DND-41 (cell line): Measurements from ENCODE around the gene NUDT7.
A peak's percentile ranks its signal among the peaks of the same experiment; 100 is the strongest.

Experiments used
- ATAC-seq: fragments of 200-7000 bp; cut with Tn5 transposase; 3 replicates; pipeline ENCODE4 v1.9.1; 2021; ENCODE audit warnings: low read depth; ENCODE audit not compliant: insufficient read depth
- DNase-seq: peaks from one replicate; pipeline ENCODE4 v3.0.0-alpha.2; 2020
- H2AFZ ChIP-seq: 2 replicates; pipeline ENCODE4 v1.6.0; 2012; ENCODE audit warnings: low read depth, low read length
- H3K27ac ChIP-seq: 2 replicates; pipeline ENCODE4 v1.5.1; 2012; ENCODE audit warnings: low read length, inconsistent platforms
- H3K27me3 ChIP-seq: fragments of 200-600 bp; sonication (generic); 2 replicates; pipeline ENCODE4 v1.6.0; 2012; ENCODE audit warnings: low read length, mild to moderate bottlenecking, inconsistent platforms; ENCODE audit not compliant: insufficient read depth, poor library complexity
- H3K36me3 ChIP-seq: 2 replicates; pipeline ENCODE4 v1.5.1; 2012; ENCODE audit warnings: low read length, inconsistent platforms; ENCODE audit not compliant: insufficient read depth
- H3K4me1 ChIP-seq: 2 replicates; pipeline ENCODE4 v1.5.1; 2012; ENCODE audit warnings: mild to moderate bottlenecking, low read length; ENCODE audit not compliant: insufficient read depth
- H3K4me2 ChIP-seq: 2 replicates; pipeline ENCODE4 v1.6.0; 2012; ENCODE audit warnings: mild to moderate bottlenecking, moderate library complexity, low read length, inconsistent platforms; ENCODE audit not compliant: insufficient read depth
- H3K4me3 ChIP-seq, 2 experiments: fragments of 200-600 bp in 1 of 2; shearing (Covaris generic) in 1 of 2; 2 replicates each; pipeline ENCODE4 v1.5.1; 2012 to 2016; ENCODE audit warnings: inconsistent platforms in 2 of 2, low read length in 2 of 2, mild to moderate bottlenecking in 2 of 2, low read depth in 1 of 2, moderate library complexity in 1 of 2
- H3K79me2 ChIP-seq: 2 replicates; pipeline ENCODE4 v1.6.0; 2012; ENCODE audit warnings: low read length, inconsistent platforms; ENCODE audit not compliant: insufficient read depth
- H3K9ac ChIP-seq: 2 replicates; pipeline ENCODE4 v1.6.0; 2012; ENCODE audit warnings: low read depth, mild to moderate bottlenecking, inconsistent platforms, low read length, moderate library complexity
- H3K9me3 ChIP-seq: 2 replicates; pipeline ENCODE4 v1.5.1; 2012; ENCODE audit warnings: low read length, moderate library complexity, mild to moderate bottlenecking, inconsistent platforms; ENCODE audit not compliant: insufficient read depth, severe bottlenecking
- H4K20me1 ChIP-seq: 2 replicates; pipeline ENCODE4 v1.6.0; 2012; ENCODE audit warnings: low read length; ENCODE audit not compliant: insufficient read depth
- EZH2 ChIP-seq: IDR thresholded peaks from 3 replicates; pipeline ENCODE4 v1.6.1; 2012; ENCODE audit warnings: borderline replicate concordance, low read depth, mild to moderate bottlenecking, moderate library complexity, low read length, inconsistent platforms; ENCODE audit not compliant: severe bottlenecking
- TF ChIP-seq, protein P1 (sequence below): IDR thresholded peaks from 2 replicates; pipeline ENCODE4 v1.5.1; 2012; ENCODE audit warnings: borderline replicate concordance, low read length, moderate library complexity, mild to moderate bottlenecking; ENCODE audit not compliant: poor library complexity, severe bottlenecking; ENCODE audit errors: extremely low read depth

The NUDT7 gene

DNA sequence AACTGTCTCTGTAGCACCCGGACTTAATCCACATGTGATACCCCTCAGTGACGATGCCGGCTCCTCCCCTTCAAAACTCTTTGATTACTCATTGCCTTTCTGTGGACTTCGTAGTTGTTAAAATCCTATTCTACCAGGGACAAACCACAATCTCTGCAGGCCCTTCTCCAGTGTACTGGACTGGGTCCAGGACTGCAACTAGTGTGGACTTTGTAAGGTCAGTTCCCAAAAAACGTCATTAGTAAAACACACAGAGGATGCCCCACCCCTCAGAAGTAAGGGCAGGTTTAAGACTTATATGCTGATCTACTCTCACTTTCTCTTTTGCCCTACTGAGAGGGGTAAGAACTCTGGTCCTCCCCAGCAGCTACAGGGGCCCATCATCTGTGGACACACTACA is 10.5 kb upstream of the NUDT7 start:
- Histone ChIP-seq H3K27me3 (peaks cover 4% of the 10 kb centered on the region), H3K36me3 (no peaks in the 10 kb centered on the region), H4K20me1 (no peaks in the 10 kb centered on the region), H3K9ac (no peak overlapping the region), H2AFZ (no peak overlapping the region), H3K4me3 (no peak overlapping the region), H3K4me1 (no peaks in the 10 kb centered on the region), H3K27ac (no peak overlapping the region), H3K4me2 (no peak overlapping the region), H3K79me2 (no peaks in the 10 kb centered on the region), H3K9me3 (no peaks in the 10 kb centered on the region)
- ATAC-seq = no peak
- TF ChIP-seq EZH2 = no peak
- TF ChIP-seq, protein P1, sequence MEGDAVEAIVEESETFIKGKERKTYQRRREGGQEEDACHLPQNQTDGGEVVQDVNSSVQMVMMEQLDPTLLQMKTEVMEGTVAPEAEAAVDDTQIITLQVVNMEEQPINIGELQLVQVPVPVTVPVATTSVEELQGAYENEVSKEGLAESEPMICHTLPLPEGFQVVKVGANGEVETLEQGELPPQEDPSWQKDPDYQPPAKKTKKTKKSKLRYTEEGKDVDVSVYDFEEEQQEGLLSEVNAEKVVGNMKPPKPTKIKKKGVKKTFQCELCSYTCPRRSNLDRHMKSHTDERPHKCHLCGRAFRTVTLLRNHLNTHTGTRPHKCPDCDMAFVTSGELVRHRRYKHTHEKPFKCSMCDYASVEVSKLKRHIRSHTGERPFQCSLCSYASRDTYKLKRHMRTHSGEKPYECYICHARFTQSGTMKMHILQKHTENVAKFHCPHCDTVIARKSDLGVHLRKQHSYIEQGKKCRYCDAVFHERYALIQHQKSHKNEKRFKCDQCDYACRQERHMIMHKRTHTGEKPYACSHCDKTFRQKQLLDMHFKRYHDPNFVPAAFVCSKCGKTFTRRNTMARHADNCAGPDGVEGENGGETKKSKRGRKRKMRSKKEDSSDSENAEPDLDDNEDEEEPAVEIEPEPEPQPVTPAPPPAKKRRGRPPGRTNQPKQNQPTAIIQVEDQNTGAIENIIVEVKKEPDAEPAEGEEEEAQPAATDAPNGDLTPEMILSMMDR = no peak
- DNase-seq = no peak

DNA sequence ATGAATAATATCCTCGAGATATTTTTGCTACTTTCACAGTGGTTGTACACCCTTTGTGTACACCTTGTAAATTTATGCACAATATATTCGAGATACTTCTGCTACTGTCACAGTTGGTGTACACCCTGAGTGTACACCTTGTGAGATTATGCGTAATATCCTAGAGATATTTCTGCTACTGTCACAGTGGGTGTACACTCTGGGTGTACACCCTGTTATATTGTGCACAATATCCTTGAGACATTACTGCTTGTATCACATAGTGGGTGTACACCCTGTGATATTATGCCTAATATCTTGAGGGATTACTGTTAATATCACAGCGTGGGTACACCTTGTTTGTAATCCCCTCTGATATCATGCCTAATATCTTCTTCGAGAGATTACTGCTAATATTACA is 7.2 kb upstream of the NUDT7 start:
- Histone ChIP-seq H3K4me1 (no peaks in the 10 kb centered on the region), H3K27me3 (peaks cover 4% of the 10 kb centered on the region), H4K20me1 (no peaks in the 10 kb centered on the region), H2AFZ (no peak overlapping the region), H3K9me3 (no peaks in the 10 kb centered on the region), H3K4me2 (no peak overlapping the region), H3K36me3 (no peaks in the 10 kb centered on the region), H3K79me2 (no peaks in the 10 kb centered on the region), H3K4me3 (no peak overlapping the region), H3K9ac (no peak overlapping the region), H3K27ac (no peak overlapping the region)
- DNase-seq (no peak), ATAC-seq (no peak)
- TF ChIP-seq, protein P1 = no peak
- TF ChIP-seq EZH2 = no peak

DNA sequence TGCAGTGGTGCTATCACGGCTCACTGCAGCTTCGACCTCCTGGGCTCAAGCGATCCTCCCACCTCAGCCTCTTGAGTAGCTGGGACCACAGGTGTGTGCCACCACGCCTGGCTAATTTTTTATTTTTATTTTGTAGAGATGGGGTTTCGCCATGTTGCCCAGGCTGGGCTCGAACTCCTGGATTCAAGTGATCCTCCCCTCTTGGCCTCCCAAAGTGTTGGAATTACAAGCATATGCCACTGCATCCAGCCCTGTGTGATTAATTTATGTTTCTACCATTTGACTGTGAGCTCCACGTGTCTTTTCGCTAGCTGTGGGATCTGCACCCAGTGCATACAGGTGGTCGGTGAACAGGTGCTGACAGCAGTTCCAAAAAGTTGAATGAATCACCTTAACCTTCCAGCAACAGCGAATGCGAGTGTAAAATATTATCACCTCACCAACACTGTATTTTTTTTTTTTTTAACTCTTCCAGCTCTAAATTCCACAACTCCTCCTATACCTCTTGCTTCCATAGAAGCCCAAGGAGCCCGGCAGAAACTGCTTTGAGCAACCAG is 484 bp upstream of the NUDT7 start:
- Histone ChIP-seq H3K4me1 (peaks cover 20% of the 10 kb centered on the region), H3K4me3 (peak overlapping the region; percentile 19 to 57; a peak in 3 of 4 replicates), H3K4me2 (peak overlapping the region; percentile 91), H3K9ac (peak overlapping the region; percentile 49), H2AFZ (peak overlapping the region; percentile 90), H3K9me3 (no peaks in the 10 kb centered on the region), H3K36me3 (no peaks in the 10 kb centered on the region), H3K27ac (peak overlapping the region; percentile 65), H3K27me3 (no peaks in the 10 kb centered on the region), H3K79me2 (no peaks in the 10 kb centered on the region; the same call in 1 of the 2 replicates), H4K20me1 (no peaks in the 10 kb centered on the region)
- TF ChIP-seq, protein P1 = no peak
- no peak for TF ChIP-seq EZH2
- no peak for DNase-seq
- peak; percentile 4; the same call in 1 of the 3 replicates for ATAC-seq

DNA sequence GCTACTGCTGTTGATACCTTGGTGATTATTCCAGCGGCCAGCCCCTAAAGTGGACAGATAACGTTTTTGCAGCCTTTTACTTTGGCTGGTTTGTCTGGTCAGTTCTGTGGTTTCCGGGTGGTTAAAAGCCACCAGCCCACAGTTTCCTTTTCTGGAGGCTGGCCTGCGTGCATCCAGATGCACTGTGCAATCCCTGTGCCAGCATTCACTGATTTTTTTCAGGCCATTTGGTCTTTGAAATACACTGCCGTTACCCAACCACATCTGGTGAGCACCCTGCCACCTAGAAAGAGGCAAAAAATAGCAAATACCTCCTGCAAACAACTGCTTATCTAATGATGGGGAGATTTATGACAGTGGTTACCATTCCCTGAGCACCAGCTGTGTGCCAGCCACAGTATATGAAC is 797 bp downstream of the NUDT7 start:
- TF ChIP-seq EZH2 = no peak
- TF ChIP-seq, protein P1 = no peak
- H3K27ac ChIP-seq = peak overlapping the region; percentile 75

More for the DNA sequence above, 797 bp downstream of the NUDT7 start:
- no peaks in the 10 kb centered on the region for H3K9me3 ChIP-seq
- peak overlapping the region; percentile 91 for H3K4me2 ChIP-seq
- peak overlapping the region; percentile 100 for H2AFZ ChIP-seq
- no peaks in the 10 kb centered on the region for H4K20me1 ChIP-seq
- peak; percentile 29 for ATAC-seq
- peaks cover 20% of the 10 kb centered on the region for H3K4me1 ChIP-seq
- DNase-seq = peak; percentile 34
- no peaks in the 10 kb centered on the region; the same call in 1 of the 2 replicates for H3K79me2 ChIP-seq
- no peaks in the 10 kb centered on the region for H3K27me3 ChIP-seq
- no peaks in the 10 kb centered on the region for H3K36me3 ChIP-seq
- H3K9ac ChIP-seq = peak overlapping the region; percentile 91
- peak overlapping the region; percentile 48 to 96; a peak in 3 of 4 replicates for H3K4me3 ChIP-seq
